ENCODE results near the gene MT1G.
A peak's percentile ranks its signal among the peaks of the same experiment; 100 is the strongest.

The MT1G gene

GRCh38 chr16:56664506-56664905, 3.4 kb downstream of the MT1G start:
- no peak for TF ChIP-seq CTCF (IDR thresholded peaks at IDR 0.05; ENCODE audit: low read depth, low read length, missing control alignments)
- no peak for DNase-seq (ENCODE audit: low read depth)
- no peak overlapping the region for H3K4me3 ChIP-seq (ENCODE audit: low read depth, low read length)
- in situ Hi-C loops (cut with HindIII; ENCODE audit: low sequenced_read_pairs): no loop called here

- TF ChIP-seq CTCF (IDR thresholded peaks at IDR 0.05; ENCODE audit: low read depth, low read length, missing control alignments): no peak
- H3K4me3 ChIP-seq (ENCODE audit: low read depth, low read length): peak overlapping the region; percentile 12
- DNase-seq (ENCODE audit: low read depth): no peak
- in situ Hi-C loops (cut with HindIII; ENCODE audit: low sequenced_read_pairs): no loop called here
Measured at GRCh38 chr16:56662357-56663354, 5.2 kb downstream of the MT1G start.

GRCh38 chr16:56658327-56658875, 9.5 kb downstream of the MT1G start:
- no peak for TF ChIP-seq CTCF (IDR thresholded peaks at IDR 0.05; ENCODE audit: low read depth, low read length, missing control alignments)
- in situ Hi-C loops (cut with HindIII; ENCODE audit: low sequenced_read_pairs): no loop called here
- peak overlapping the region; percentile 48 for H3K4me3 ChIP-seq (ENCODE audit: low read depth, low read length)
- DNase-seq (ENCODE audit: low read depth): no peak

DNA sequence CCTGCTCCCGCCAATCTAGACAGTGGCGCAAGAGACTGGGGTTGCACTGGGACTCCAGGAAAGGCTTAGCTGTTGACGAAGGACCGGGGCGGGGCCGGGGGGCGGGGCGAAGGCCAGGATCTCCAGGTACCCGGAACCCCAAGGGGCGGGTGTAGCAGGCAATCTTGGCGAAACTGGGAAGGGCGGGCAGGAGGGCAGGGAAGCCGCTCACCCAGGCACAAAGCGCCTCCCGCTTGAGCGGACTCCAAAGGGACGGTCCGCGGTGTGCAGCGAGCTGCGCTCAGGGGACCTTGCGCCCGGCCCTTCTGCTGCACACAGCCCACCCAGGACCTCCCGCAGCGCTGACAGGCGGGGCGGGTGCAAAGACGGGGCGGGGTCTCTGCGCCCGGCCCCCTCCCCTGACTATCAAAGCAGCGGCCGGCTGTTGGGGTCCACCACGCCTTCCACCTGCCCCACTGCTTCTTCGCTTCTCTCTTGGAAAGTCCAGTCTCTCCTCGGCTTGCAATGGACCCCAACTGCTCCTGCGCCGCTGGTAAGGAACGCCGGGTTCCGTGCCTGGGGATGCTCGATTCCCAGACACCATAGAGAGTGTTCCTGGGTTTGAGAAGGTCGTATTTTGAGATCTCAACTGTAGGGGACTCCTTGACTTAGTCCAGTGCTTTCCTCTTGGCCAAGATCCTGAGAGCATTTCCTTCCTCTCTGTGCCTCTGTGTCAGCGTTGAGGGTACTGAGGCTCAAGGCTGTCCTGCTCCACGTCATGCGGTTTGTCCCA, 10.1 kb downstream of the MT1G start, which contains the start of gene MT1F:
MT1F (plus strand) TSS at position 405 of the 772 bp plus-strand sequence; CDS start at position 505, 100 bp downstream.
- in situ Hi-C loops (cut with HindIII; ENCODE audit: low sequenced_read_pairs): no loop called here

DNA sequence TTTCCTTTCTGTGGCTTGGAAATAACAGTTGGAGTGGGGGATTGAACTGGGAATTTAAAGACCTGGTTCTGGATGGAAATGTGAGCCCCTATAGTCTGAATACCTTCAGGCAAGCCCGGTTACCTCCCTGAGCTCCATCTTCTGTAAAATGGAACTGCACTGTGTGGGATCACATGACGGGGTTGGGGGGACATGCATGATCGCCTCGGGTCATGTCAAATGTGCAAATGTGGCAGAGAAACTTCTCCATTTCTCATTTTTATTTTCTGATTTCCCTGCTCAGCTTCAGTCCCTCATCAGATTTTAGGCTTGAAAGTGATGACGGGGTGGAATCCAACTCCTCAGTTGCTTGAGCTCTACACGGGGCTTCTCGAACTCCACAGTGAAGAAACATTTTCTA, 14.6 kb downstream of the MT1G start:
- DNase-seq (ENCODE audit: low read depth): no peak
- no peak overlapping the region for H3K4me3 ChIP-seq (ENCODE audit: low read depth, low read length)
- in situ Hi-C loops (cut with HindIII; ENCODE audit: low sequenced_read_pairs): no loop called here
- no peak for TF ChIP-seq CTCF (IDR thresholded peaks at IDR 0.05; ENCODE audit: low read depth, low read length, missing control alignments)

More for the DNA sequence above, 10.1 kb downstream of the MT1G start, which contains the start of gene MT1F:
- DNase-seq (ENCODE audit: low read depth): no peak
- H3K4me3 ChIP-seq (ENCODE audit: low read depth, low read length): peak within 1 kb of the TSS; percentile 48
- TF ChIP-seq CTCF (IDR thresholded peaks at IDR 0.05; ENCODE audit: low read depth, low read length, missing control alignments): no peak

- no peak overlapping the region for H3K4me3 ChIP-seq (ENCODE audit: low read depth, low read length)
- in situ Hi-C loops (cut with HindIII; ENCODE audit: low sequenced_read_pairs): no loop called here
- no peak for DNase-seq (ENCODE audit: low read depth)
- TF ChIP-seq CTCF (IDR thresholded peaks at IDR 0.05; ENCODE audit: low read depth, low read length, missing control alignments): no peak
Measured at GRCh38 chr16:56652600-56652999, 15.3 kb downstream of the MT1G start.
